NCI-H1436 treated with DMSO at 0.1 percent for 48 hours (cell line): Measurements from ENCODE around the gene FHL1.

ENCODE experiments used
- DNase-seq: peaks from one replicate; lab custom pipeline; 2025; lab: John Stamatoyannopoulos, UW

FHL1 gene

DNA sequence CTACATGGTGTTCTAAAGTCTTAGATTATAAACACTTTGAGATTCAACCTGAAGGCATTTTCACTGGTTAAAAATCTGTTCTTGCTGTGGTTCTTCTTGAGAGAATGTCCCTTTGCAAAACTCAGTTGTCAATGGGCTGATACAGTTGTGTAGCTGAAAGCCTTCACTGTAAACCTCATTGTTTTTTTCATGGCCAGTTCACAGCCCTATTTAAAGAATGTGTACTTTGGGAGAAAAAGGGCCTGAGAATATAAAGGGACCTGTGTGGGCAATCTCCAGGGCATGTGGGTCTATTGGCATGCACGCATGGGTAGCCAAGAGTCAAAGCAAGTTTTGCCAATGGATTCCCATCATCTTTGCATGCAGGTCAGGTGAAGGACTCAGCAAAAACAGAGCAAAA lies 111.6 kb downstream of the FHL1 start:
- DNase-seq, result no peak

DNA sequence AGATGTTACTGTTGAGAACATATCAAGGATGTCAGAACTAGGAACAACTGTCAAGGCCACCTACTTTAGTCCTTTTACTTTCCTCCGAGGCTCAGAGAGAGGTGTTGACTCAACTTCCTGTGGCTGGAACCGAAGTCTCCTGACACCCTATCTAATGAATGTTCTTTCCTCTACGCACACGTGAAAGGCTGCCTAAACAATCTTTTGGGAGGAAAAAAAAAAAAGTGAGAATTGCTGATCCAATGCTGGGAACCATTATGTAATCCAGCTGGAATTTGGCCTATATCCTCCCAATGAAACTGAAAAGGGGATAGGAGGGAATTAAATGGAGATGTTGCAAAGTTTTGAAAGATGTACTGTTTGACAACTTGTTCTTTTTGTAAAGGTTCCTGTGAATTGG lies 112.2 kb downstream of the FHL1 start:
- no peak for DNase-seq

DNA sequence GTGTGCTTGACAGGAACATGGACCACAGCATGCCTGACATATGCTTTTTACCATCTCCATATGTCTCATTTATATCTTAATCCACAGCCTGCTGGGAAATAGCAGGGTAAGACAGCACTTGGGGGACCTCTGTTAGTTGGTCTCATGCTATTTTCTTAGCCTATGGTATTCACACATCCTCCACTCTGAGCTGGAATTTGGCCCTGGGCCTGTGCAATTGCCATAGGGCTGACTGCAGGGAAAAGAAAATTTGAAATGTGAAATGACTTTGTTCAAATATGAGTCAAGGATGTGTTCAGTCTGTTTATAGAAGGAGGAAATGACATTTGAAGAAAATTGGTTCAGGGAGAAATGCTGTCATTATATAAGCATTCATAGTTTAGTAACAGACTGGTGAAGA lies 113.4 kb downstream of the FHL1 start:
- no peak for DNase-seq
